PC-3 (cell line): ENCODE measurements around the gene LTA4H.

Experiments used
- CTCF ChIP-seq: fragments of 300-600 bp; sonication (generic); conservative IDR thresholded peaks from 2 replicates; pipeline ENCODE4 v1.5.1; 2017; ENCODE audit warnings: antibody characterized with exemption, low read depth, mild to moderate bottlenecking, low read length
- EZH2phosphoT487 ChIP-seq: fragments of 300-600 bp; sonication (generic); IDR thresholded peaks from 2 replicates; pipeline ENCODE4 v1.6.1; 2018; ENCODE audit warnings: mild to moderate bottlenecking, antibody characterized with exemption, low read length, borderline replicate concordance

GRCh38 chr12:95953000-95953399 lies 82.4 kb downstream of the LTA4H start:
- no peak for TF ChIP-seq CTCF
- no peak for TF ChIP-seq EZH2phosphoT487
